Activated T-cell treated with anti-CD3 and anti-CD28 coated beads for 4 hours (primary cell): ENCODE results near the gene LY9.

Experiments used
- DNase-seq: peaks from one replicate; pipeline ENCODE4 v3.0.0-alpha.2; 2020

LY9 gene

DNA sequence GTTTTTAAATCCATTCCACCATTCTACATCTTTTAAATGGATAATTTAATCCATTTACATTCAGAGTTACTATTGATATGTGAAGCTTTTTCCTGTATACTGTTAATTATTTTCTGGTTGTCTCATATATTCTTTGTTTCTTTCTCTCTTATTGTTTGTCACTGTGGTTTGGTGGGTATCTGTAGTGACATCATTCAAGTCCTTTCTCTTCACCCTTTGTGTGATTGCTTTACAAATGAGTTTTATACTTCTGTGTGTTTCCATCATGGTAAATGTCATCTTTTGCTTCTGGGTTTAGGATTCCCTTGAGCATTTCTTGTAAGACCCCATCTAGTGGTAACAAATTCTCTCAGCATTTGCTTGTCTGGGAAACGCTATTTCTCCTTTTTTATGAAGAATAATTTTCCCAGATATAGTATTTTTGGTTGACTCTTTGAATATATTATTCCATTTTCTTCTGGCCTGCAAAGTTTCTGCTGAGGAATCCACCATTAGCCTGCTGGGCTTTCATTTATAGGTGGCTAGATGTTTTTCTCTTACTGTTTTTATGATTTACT lies 10.2 kb downstream of the LY9 start:
- no peak for DNase-seq

DNA sequence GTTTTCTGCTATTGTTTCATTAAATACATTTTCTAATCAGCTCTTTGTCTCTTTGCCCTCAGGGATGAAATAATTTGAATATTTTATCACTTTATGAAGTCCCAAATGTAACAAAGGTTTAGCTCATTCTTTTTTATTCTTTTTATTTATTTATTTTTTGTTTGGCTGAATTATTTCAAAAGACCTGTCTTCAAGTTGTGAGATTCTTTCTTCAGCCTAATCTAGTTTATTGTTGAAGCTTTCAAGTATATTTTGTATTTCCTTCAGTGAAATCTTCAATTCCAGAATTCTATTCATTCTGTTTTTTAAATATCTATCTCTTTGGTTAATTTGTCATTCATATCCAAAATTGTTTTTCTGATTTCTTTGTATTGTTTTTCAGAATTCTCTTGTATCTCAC lies 10.8 kb downstream of the LY9 start:
- DNase-seq, result no peak

DNA sequence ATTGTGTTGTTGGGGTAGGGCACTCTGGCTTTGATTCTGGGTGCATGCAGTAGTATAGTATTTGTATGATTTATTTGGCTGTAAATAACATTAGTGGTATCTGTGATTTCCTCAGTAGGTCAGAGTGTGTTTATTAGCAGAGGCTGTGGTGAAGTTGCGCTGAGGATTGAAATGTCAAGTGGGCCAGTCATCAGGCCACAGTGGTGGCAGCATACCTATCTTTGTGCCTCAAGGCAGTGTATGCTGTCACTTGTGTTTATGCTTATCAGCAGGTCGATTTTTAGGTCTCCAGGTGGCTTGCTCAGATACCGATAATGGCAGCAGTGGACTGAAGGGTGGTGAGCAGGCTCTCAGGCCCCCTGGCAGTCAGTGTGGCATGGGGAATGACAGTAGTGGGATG lies 11.3 kb downstream of the LY9 start:
- no peak for DNase-seq

GRCh38 chr1:160807738-160808137 lies 11.8 kb downstream of the LY9 start:
- DNase-seq, result no peak

GRCh38 chr1:160808289-160808688 lies 12.3 kb downstream of the LY9 start:
- no peak for DNase-seq

DNA sequence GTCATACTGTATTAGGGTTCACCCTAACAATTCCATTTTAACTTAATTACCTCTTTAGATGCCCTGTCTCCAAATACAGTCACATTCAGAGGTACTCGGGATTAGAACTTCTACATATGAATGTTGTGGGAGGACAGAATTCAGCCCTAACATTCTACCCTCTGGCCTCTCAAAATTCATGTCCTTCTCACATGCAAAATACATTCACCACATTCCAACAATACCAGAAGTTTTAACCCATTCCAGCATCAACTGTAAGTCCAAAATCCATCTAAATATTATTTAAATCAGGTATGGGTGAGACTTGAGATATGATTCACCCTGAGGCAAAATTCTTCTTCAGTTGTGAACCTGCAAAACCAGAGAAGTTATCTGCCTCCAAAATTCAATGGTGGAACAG lies 14.5 kb downstream of the LY9 start:
- DNase-seq, result no peak

DNA sequence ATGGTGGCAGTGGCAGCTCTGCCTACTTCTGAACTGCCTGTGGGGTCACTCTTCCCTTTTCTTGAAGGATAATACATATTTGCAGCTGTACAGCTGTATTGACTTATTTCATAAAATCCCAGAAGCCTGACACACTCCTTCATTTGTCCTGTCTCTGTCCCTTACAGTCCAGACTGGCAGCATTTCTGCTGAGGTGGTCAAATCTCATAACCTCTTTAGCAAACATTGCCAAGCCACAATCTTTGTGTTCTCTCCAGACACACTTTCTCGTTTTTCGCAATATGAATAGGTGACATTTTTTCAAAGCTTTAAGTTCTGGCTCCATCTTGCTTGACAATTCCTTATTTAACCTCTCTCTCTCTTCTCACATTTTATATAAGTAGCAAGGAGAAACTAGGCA lies 15.2 kb downstream of the LY9 start:
- DNase-seq, result no peak

- DNase-seq, result no peak
Observed at GRCh38 chr1:160813215-160813614, 17.2 kb downstream of the LY9 start.

GRCh38 chr1:160814316-160814715 lies 18.3 kb downstream of the LY9 start:
- DNase-seq, result no peak

GRCh38 chr1:160814856-160815255 lies 18.9 kb downstream of the LY9 start:
- no peak for DNase-seq

DNA sequence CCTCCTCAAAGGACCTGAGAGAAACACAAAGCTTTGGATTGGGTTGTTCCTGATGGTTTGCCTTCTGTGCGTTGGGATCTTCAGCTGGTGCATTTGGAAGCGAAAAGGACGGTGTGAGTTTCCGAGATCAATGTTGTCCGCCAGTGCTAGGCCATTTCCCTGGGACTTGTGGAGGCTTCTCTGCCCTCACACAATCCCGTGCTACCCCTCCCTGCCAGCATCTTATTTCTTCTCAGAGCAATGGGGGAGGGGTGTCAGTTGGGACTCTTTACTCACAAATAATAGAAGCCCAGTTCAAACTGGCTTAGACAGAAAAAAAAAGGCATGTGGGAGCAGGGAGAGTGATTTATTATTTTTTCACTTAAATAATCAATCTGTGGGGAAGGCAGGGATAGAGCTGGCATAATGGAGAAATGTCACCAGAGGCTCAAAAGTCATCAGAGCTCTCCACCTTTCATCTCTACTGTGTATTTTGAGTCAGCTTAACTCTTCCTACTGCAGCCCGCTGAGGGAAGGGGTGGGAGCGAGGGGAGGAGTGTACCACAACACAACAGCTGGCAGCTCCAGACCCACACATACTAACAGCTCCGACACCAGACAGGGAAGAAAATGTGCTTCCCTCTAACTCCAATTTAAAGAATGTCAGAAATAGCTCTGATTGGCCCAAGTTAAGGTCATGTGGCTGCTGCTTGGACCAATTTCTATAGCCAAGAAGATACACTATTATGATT lies 22.4 kb downstream of the LY9 start:
- DNase-seq, result no peak

GRCh38 chr1:160819186-160819585 lies 23.2 kb downstream of the LY9 start:
- no peak for DNase-seq

GRCh38 chr1:160821627-160822026 lies 25.7 kb downstream of the LY9 start:
- no peak for DNase-seq

DNA sequence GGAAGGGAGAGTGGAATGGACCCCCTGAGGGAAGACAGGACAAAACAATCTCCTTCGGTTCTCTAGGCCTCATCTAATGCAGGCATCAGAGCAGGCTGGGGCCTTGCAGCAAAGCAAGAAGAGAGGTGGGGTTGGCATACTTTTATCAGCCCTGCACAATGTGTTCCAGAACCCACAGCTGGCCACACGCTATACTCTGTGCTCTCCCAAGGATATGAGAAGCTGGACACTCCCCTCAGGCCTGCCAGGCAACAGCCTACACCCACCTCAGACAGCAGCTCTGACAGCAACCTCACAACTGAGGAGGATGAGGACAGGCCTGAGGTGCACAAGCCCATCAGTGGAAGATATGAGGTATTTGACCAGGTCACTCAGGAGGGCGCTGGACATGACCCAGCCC lies 27.3 kb downstream of the LY9 start:
- no peak for DNase-seq

DNA sequence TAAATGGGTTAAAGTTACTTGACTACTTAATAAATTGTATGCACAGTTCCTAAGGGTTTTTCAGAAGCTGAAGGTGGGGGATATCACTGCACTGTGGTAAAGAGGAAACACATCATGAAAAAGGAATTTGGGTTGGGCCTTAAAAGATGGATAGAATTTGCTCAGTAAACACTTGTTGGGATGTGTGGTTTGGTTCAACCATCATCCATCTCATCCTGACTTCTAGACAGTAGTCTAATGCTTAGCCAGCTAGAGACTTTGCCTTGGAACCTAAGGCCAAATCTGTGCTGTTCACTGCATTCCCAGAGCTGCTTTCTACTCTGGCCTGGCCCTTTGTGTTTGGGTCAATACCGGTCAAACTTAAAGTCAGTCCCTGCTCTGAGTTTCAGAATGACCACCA lies 30.6 kb downstream of the LY9 start:
- no peak for DNase-seq

DNA sequence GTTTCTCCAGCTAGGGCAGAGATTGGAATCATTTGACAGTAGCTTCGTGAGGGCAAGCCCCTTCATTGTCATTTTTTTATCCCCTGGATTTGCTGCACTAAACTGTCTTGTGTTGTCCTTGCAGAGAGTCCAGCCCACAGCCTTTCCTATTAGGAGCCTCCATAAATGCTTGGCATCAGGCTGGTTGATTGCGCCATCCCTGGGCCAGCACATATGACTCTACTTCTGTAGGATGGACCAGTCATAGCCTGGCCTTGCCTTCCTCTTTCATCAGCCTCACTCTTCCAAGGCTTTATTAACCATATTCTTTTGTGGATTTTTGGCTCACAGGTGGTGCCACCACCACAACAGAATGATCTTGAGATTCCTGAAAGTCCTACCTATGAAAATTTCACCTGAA lies 31.4 kb downstream of the LY9 start:
- DNase-seq, result no peak

DNA sequence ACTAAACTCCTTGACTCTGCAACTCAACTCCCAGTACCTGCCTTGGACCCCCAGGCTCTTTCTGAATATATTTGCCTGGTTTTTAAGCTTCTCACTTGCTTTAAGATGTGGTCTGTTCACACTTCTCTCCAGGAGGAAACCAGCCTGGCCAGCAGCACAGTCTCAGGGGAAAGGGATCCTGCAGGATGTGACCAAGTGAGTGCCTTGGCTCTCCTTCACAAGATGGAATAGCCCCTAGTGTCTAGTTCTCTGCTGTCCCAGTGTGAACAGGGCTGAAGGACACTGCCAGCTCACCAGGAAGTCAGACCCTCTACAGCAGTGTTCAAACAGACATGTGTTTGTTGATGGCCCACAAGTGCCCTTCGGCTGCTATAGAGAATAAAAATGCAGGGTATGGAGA lies 33.8 kb downstream of the LY9 start:
- DNase-seq, result no peak

- peak; percentile 75 for DNase-seq
Observed at GRCh38 chr1:160830321-160831153, 34.6 kb downstream of the LY9 start.

- DNase-seq, result no peak
Observed at GRCh38 chr1:160834945-160835565, 39.1 kb downstream of the LY9 start.

- DNase-seq, result no peak
Observed at GRCh38 chr1:160835751-160836150, 39.8 kb downstream of the LY9 start.

GRCh38 chr1:160836561-160836960 lies 40.6 kb downstream of the LY9 start:
- DNase-seq, result no peak

GRCh38 chr1:160836981-160837557 lies 41.1 kb downstream of the LY9 start:
- no peak for DNase-seq

- peak; percentile 57 for DNase-seq
Observed at GRCh38 chr1:160837558-160838205, 41.7 kb downstream of the LY9 start.
